H1 (cell line): ENCODE results near the gene PHLPP1. TPM values are rescaled to one million over a fixed set of nuclear protein-coding genes. Genes with fewer than 3 reads are reported as not detected.

Source experiments
- CTCF ChIA-PET: fragments of 300-600 bp; sonication (Branson Sonifier 250); formaldehyde crosslinking; loops from one replicate; lab custom pipeline; 2021; ENCODE audit not compliant: partially characterized antibody; lab: Charles Lee
- POLR2A ChIA-PET: fragments of 300-600 bp; sonication (Branson Sonifier 250); formaldehyde crosslinking; loops from one replicate; lab custom pipeline; 2021; ENCODE audit warnings: inconsistent platforms; ENCODE audit not compliant: partially characterized antibody; lab: Charles Lee
- DNase-seq, 2 experiments: peaks; one replicate each; pipeline versions ENCODE4 v3.0.0 to v3.0.0-alpha.2; 2010 to 2022; ENCODE audit warnings: low spot score in 2 of 2, low read depth in 1 of 2, mixed read lengths in 1 of 2
- FAIRE-seq: peaks from 2 replicates; lab custom pipeline; 2011; peaks lifted over from hg19 to GRCh38; lab: Jason Lieb, UNC
- H2AFZ ChIP-seq: 2 replicates; pipeline ENCODE4 v1.8.1; 2012; ENCODE audit warnings: low read length, inconsistent platforms
- H2AK5ac ChIP-seq: 2 replicates; pipeline ENCODE4 v1.6.1; 2013; ENCODE audit warnings: low read depth, low read length
- H2BK120ac ChIP-seq: replicated peaks from 2 replicates; pipeline ENCODE3; 2013; ENCODE audit warnings: low read depth, low read length, inconsistent platforms
- H2BK12ac ChIP-seq: 2 replicates; pipeline ENCODE4 v1.6.1; 2013; ENCODE audit warnings: low read depth, low read length
- H2BK15ac ChIP-seq: 2 replicates; pipeline ENCODE4 v1.6.1; 2013; ENCODE audit warnings: low read length
- H2BK20ac ChIP-seq: 2 replicates; pipeline ENCODE4 v1.6.1; 2013; ENCODE audit warnings: low read length
- H2BK5ac ChIP-seq: 2 replicates; pipeline ENCODE4 v1.6.1; 2013; ENCODE audit warnings: low read depth, low read length
- H3K14ac ChIP-seq: 2 replicates; pipeline ENCODE4 v1.6.1; 2013; ENCODE audit warnings: inconsistent platforms; ENCODE audit not compliant: insufficient read length
- H3K18ac ChIP-seq: 2 replicates; pipeline ENCODE4 v1.6.1; 2013; ENCODE audit warnings: low read length; ENCODE audit errors: extremely low read depth
- H3K23ac ChIP-seq: 2 replicates; pipeline ENCODE4 v1.6.1; 2013; ENCODE audit warnings: inconsistent platforms; ENCODE audit not compliant: insufficient read length
- H3K23me2 ChIP-seq: 2 replicates; pipeline ENCODE4 v1.6.1; 2013; ENCODE audit warnings: low read depth, low read length
- H3K27ac ChIP-seq: 2 replicates; pipeline ENCODE4 v1.6.1; 2011; ENCODE audit warnings: low read depth, low read length, inconsistent platforms
- H3K27me3 ChIP-seq, 4 experiments: replicated peaks in 1 of 4; 1 replicate in 1 of 4; 2 replicates in 3 of 4; pipeline versions ENCODE4 v1.6.1 to v1.8.1; 2011 to 2013; ENCODE audit warnings: low read length in 3 of 4, mild to moderate bottlenecking in 3 of 4, inconsistent platforms in 2 of 4, mixed read lengths in 2 of 4, moderate library complexity in 1 of 4; ENCODE audit not compliant: control insufficient read depth in 3 of 4, insufficient read depth in 3 of 4; ENCODE audit errors: extremely low read depth in 1 of 4
- H3K36me3 ChIP-seq, 4 experiments: 2 replicates each; pipeline versions ENCODE4 v1.6.1 to v1.8.1; 2011 to 2013; ENCODE audit warnings: mild to moderate bottlenecking in 4 of 4, low read length in 3 of 4, moderate library complexity in 2 of 4, control low read depth in 1 of 4, inconsistent platforms in 1 of 4; ENCODE audit not compliant: insufficient read depth in 4 of 4, control insufficient read depth in 2 of 4
- H3K4ac ChIP-seq: replicated peaks from 2 replicates; pipeline ENCODE3; 2013; ENCODE audit warnings: low read length, low read depth, mixed read lengths, inconsistent platforms; ENCODE audit not compliant: insufficient read length
- H3K4me1 ChIP-seq, 4 experiments: replicated peaks in 1 of 4; 1 replicate in 1 of 4; 2 replicates in 3 of 4; pipeline versions ENCODE4 v1.6.1 to v1.8.1; 2011 to 2013; ENCODE audit warnings: low read length in 3 of 4, inconsistent platforms in 2 of 4, mixed read lengths in 1 of 4; ENCODE audit not compliant: insufficient read depth in 4 of 4, control insufficient read depth in 3 of 4
- H3K4me2 ChIP-seq, 2 experiments: 2 replicates each; pipeline versions ENCODE4 v1.6.1 to v1.8.1; 2011 to 2013; ENCODE audit warnings: low read depth in 2 of 2, low read length in 2 of 2, control low read depth in 1 of 2, inconsistent platforms in 1 of 2, mild to moderate bottlenecking in 1 of 2; ENCODE audit not compliant: insufficient read depth in 1 of 2
- H3K4me3 ChIP-seq, 4 experiments: fragments of 200-600, 300-600 bp in 1 of 4; sonication (generic), shearing (Covaris generic), sonication (Bioruptor Twin) in 1 of 4; 2 replicates each; pipeline versions ENCODE4 v1.5.1 to v1.8.1; 2011 to 2016; ENCODE audit warnings: low read length in 4 of 4, low read depth in 3 of 4, control low read depth in 2 of 4, inconsistent platforms in 2 of 4, mild to moderate bottlenecking in 2 of 4, mixed read lengths in 1 of 4, moderate library complexity in 1 of 4; ENCODE audit not compliant: insufficient read depth in 2 of 4; ENCODE audit errors: extremely low read depth in 1 of 4
- H3K56ac ChIP-seq: replicated peaks from 2 replicates; pipeline ENCODE3; 2013; ENCODE audit warnings: low read depth, mild to moderate bottlenecking, mixed read lengths, low read length, inconsistent platforms; ENCODE audit not compliant: insufficient read length
- H3K79me1 ChIP-seq: 2 replicates; pipeline ENCODE4 v1.6.1; 2013; ENCODE audit warnings: low read depth, low read length, control low read depth
- H3K79me2 ChIP-seq, 2 experiments: 2 replicates each; pipeline versions ENCODE4 v1.6.1 to v1.8.1; 2012 to 2013; ENCODE audit warnings: low read length in 2 of 2, mild to moderate bottlenecking in 2 of 2, inconsistent platforms in 1 of 2; ENCODE audit not compliant: insufficient read depth in 2 of 2, control insufficient read depth in 1 of 2
- H3K9ac ChIP-seq, 4 experiments: replicated peaks in 1 of 4; 1 replicate in 1 of 4; 2 replicates in 3 of 4; pipeline versions ENCODE4 v1.6.1 to v1.8.1; 2011 to 2013; ENCODE audit warnings: low read depth in 3 of 4, low read length in 3 of 4, control low read depth in 2 of 4, mild to moderate bottlenecking in 2 of 4, moderate library complexity in 2 of 4, inconsistent platforms in 1 of 4; ENCODE audit errors: extremely low read depth in 1 of 4
- H3K9me3 ChIP-seq, 2 experiments: 2 replicates each; pipeline versions ENCODE4 v1.6.1 to v1.8.1; 2012 to 2013; ENCODE audit warnings: mild to moderate bottlenecking in 2 of 2, moderate library complexity in 2 of 2, control low read depth in 1 of 2, inconsistent platforms in 1 of 2, low read depth in 1 of 2, low read length in 1 of 2, mixed read lengths in 1 of 2; ENCODE audit not compliant: insufficient read depth in 2 of 2
- H4K20me1 ChIP-seq, 2 experiments: replicated peaks in 1 of 2; 2 replicates each; pipeline versions ENCODE3 to v1.8.1; 2011 to 2013; ENCODE audit warnings: inconsistent platforms in 2 of 2, low read length in 2 of 2, mild to moderate bottlenecking in 1 of 2; ENCODE audit not compliant: insufficient read depth in 2 of 2, control insufficient read depth in 1 of 2
- H4K5ac ChIP-seq: 2 replicates; pipeline ENCODE4 v1.6.1; 2013; ENCODE audit warnings: low read length, low read depth, mixed read lengths, inconsistent platforms; ENCODE audit not compliant: insufficient read length
- H4K8ac ChIP-seq: 2 replicates; pipeline ENCODE4 v1.8.0; 2013; ENCODE audit warnings: mild to moderate bottlenecking, moderate library complexity, low read length, inconsistent platforms; ENCODE audit not compliant: insufficient read depth; ENCODE audit errors: extremely low read depth
- H4K91ac ChIP-seq: replicated peaks from 2 replicates; pipeline ENCODE3; 2013; ENCODE audit warnings: low read length, mixed read lengths, inconsistent platforms; ENCODE audit not compliant: insufficient read length
- ATF3 ChIP-seq: IDR thresholded peaks from 2 replicates; pipeline ENCODE4 v1.6.1; 2011; ENCODE audit warnings: low read depth, mild to moderate bottlenecking, low read length; ENCODE audit not compliant: insufficient read depth
- BACH1 ChIP-seq: IDR thresholded peaks from 2 replicates; pipeline ENCODE4 v1.6.1; 2012; ENCODE audit warnings: low read length, improper control_type of control experiment
- EZH2 ChIP-seq: fragments of 200-600 bp; sonication (generic); IDR thresholded peaks from 2 replicates; pipeline ENCODE4 v1.7.1; 2012; ENCODE audit warnings: low read depth, mild to moderate bottlenecking, moderate library complexity, low read length, inconsistent platforms; ENCODE audit not compliant: severe bottlenecking
- HDAC6 ChIP-seq: IDR thresholded peaks from one replicate; pipeline ENCODE4 v1.7.1; 2012; ENCODE audit warnings: low read depth, mild to moderate bottlenecking, inconsistent platforms, low read length, moderate library complexity
- KDM1A ChIP-seq: fragments of 200-600, 300-600 bp; sonication (generic); IDR thresholded peaks from 2 replicates; pipeline ENCODE4 v1.7.1; 2016; ENCODE audit warnings: mild to moderate bottlenecking, low read length, borderline replicate concordance
- KDM4A ChIP-seq: IDR thresholded peaks from one replicate; pipeline ENCODE4 v1.7.1; 2012; ENCODE audit warnings: low read depth, mild to moderate bottlenecking, moderate library complexity, low read length, inconsistent platforms; ENCODE audit not compliant: severe bottlenecking
- PHF8 ChIP-seq: fragments of 200-600 bp; sonication (generic); conservative IDR thresholded peaks from 2 replicates; pipeline ENCODE4 v1.7.1; 2012; ENCODE audit warnings: low read depth, mild to moderate bottlenecking, inconsistent platforms, low read length, moderate library complexity
- SIRT6 ChIP-seq: IDR thresholded peaks from one replicate; pipeline ENCODE4 v1.7.1; 2012; ENCODE audit warnings: low read length, inconsistent platforms
- SP4 ChIP-seq: IDR thresholded peaks from 2 replicates; pipeline ENCODE4 v1.6.1; 2012; ENCODE audit warnings: low read length, inconsistent platforms
- TEAD4 ChIP-seq: IDR thresholded peaks from 2 replicates; pipeline ENCODE4 v1.6.1; 2012; ENCODE audit warnings: low read depth, low read length, inconsistent platforms, mixed read lengths
- WGBS, 2 experiments: shearing (Covaris generic) in 1 of 2; methylation state at CpG; one replicate each; pipeline versions ENCODE4 v1.1.6 to v1.1.7; 2013 to 2015; ENCODE audit warnings: low lambda C conversion rate in 2 of 2, mixed read lengths in 2 of 2, inconsistent platforms in 1 of 2, low coverage in 1 of 2, missing lambda C conversion rate in 1 of 2; ENCODE audit not compliant: insufficient replicate concordance in 2 of 2, insufficient coverage in 1 of 2, insufficient read length in 1 of 2; ENCODE audit errors: extremely low coverage in 1 of 2, missing lambda C conversion rate in 1 of 2; 5-methylcytosine and 5-hydroxymethylcytosine counted together
- polyA plus RNA-seq, 7 experiments: library from polyadenylated mRNA; depleted of rRNA in 3 of 7; stranded (reverse) in 5 of 7; unstranded in 2 of 7; fragments of >200 nt in 5 of 7; fragments of 200-250 nt in 2 of 7; gene quantifications; 1 replicate in 5 of 7; 2 replicates in 1 of 7; 4 replicates in 1 of 7; pipeline versions ENCODE4 v1.2.1 to v1.2.3, GENCODE V29; 2011 to 2013; ENCODE audit warnings: missing spikeins in 2 of 7, mixed read lengths in 2 of 7
- total RNA-seq: library from RNA; stranded (reverse); fragmentation: NEBNext Ultra II Directional; extraction: Animal tissue kit (Norgen Biotek cat#: 25700); gene quantifications from 2 replicates; pipeline ENCODE4 v1.2.1, GENCODE V29; 2021
- TF ChIP-seq, protein P1 (sequence below): IDR thresholded peaks from 2 replicates; pipeline ENCODE4 v1.6.1; 2012; ENCODE audit warnings: inconsistent platforms

The PHLPP1 gene
- total and polyA plus RNA-seq, 2 of the 8 experiments (the other 6 are each of a cell fraction or from before 2014, with no cell fraction given): 28.0 to 66.3 TPM

DNA sequence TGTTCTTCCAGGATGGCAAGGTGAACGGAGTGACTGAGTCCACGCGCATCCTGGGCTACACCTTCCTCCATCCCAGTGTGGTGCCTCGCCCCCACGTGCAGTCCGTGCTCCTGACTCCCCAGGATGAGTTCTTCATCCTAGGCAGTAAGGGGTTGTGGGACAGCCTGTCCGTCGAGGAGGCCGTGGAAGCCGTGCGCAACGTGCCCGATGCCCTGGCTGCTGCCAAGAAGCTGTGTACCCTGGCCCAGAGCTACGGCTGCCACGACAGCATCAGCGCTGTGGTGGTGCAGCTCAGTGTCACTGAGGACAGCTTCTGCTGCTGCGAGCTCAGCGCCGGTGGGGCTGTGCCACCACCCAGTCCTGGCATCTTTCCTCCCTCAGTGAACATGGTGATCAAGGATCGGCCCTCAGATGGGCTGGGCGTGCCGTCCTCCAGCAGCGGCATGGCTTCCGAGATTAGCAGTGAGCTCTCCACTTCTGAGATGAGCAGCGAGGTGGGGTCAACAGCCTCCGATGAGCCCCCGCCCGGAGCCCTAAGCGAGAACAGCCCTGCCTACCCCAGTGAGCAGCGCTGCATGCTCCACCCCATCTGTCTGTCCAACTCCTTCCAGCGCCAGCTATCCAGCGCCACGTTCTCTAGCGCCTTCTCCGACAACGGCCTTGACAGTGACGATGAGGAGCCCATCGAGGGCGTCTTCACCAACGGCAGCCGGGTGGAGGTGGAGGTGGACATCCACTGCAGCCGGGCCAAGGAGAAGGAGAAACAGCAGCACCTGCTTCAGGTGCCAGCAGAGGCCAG lies 263.1 kb downstream of the PHLPP1 start:
- Histone ChIP-seq H3K18ac (no peak overlapping the region), H3K9ac (no peak overlapping the region), H3K14ac (no peak overlapping the region), H4K5ac (no peak overlapping the region), H2BK120ac (no peak overlapping the region), H3K27ac (no peak overlapping the region), H2BK20ac (0 out of 2 replicates have a peak overlapping the region, but pooled peaks have one; percentile 11), H4K20me1 (peaks cover 0 to 1% of the 10 kb centered on the region in 2 experiments), H3K4me1 (no peaks in the 10 kb centered on the region), H4K91ac (no peak overlapping the region), H3K23me2 (no peaks in the 10 kb centered on the region), H3K79me2 (no peaks in the 10 kb centered on the region), H2AFZ (no peak overlapping the region), H3K4me2 (no peak overlapping the region), H3K9me3 (no peaks in the 10 kb centered on the region), H2BK12ac (no peak overlapping the region), H3K4me3 (no peak overlapping the region), H4K8ac (no peak overlapping the region; the same call in 1 of the 2 replicates), H3K4ac (no peak overlapping the region), H2BK5ac (no peak overlapping the region; the same call in 1 of the 2 replicates), H3K27me3 (no peaks in the 10 kb centered on the region), H3K36me3 (peaks cover 12 to 49% (median 33%) of the 10 kb centered on the region in 4 experiments), H3K23ac (no peak overlapping the region), H2BK15ac (no peak overlapping the region; the same call in 1 of the 2 replicates), H2AK5ac (no peak overlapping the region), H3K56ac (no peak overlapping the region), H3K79me1 (peaks cover 6% of the 10 kb centered on the region; the same call in 1 of the 2 replicates)
- ChIA-PET CTCF (interaction anchor here (0.9 to 1.6 kb wide), 2 partner anchors 20 to 401 kb away, joined by 3 read pairs; no protein-coding TSS in a partner anchor), POLR2A (interaction anchor here (2.7 kb wide), 1 partner anchor 263 kb away, joined by 7 read pairs; the partner anchor contains the start of gene PHLPP1)
- DNase-seq: no peak
- no peak for FAIRE-seq
- 93% methylated on average over 36 of the region's 42 CpGs; no CpG with 5 or more reads in 1 of the 2 experiments for WGBS, 2 experiments
- TF ChIP-seq SIRT6 (no peak), EZH2 (no peak), HDAC6 (no peak), SP4 (no peak), TEAD4 (no peak), KDM1A (no peak), ATF3 (no peak), PHF8 (no peak), BACH1 (no peak), KDM4A (no peak)
- TF ChIP-seq, protein P1, sequence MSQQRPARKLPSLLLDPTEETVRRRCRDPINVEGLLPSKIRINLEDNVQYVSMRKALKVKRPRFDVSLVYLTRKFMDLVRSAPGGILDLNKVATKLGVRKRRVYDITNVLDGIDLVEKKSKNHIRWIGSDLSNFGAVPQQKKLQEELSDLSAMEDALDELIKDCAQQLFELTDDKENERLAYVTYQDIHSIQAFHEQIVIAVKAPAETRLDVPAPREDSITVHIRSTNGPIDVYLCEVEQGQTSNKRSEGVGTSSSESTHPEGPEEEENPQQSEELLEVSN: no peak
